NOMO-1 treated with DMSO at 0.1 percent for 48 hours (cell line): ENCODE results near the gene PDE9A.

Experiments used
- DNase-seq: peaks from one replicate; lab custom pipeline; 2025; ENCODE audit not compliant: unreplicated experiment; lab: John Stamatoyannopoulos, UW

Gene PDE9A

GRCh38 chr21:42655796-42656770, 2.7 kb downstream of the PDE9A start:
- DNase-seq: no peak

DNA sequence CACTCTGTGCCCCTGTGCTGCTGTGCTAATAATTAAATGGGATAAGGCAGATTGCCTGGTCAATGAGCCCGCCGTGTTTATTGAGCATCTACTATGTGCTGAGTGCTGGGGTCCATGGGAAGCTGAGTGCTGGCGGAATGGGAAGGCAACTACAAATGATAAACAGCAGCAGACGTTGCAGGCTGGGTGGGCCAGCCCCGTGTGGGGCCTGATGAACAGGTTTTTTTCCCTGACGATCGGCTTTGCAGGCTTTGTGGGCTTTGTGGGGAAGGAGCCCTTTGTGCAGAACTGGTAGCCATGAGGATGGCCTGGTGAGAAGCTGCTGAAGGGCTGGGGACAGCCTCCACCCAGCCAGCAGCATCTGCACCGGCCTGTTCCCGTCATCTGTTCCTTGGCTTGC, 3.5 kb downstream of the PDE9A start:
- no peak for DNase-seq

DNA sequence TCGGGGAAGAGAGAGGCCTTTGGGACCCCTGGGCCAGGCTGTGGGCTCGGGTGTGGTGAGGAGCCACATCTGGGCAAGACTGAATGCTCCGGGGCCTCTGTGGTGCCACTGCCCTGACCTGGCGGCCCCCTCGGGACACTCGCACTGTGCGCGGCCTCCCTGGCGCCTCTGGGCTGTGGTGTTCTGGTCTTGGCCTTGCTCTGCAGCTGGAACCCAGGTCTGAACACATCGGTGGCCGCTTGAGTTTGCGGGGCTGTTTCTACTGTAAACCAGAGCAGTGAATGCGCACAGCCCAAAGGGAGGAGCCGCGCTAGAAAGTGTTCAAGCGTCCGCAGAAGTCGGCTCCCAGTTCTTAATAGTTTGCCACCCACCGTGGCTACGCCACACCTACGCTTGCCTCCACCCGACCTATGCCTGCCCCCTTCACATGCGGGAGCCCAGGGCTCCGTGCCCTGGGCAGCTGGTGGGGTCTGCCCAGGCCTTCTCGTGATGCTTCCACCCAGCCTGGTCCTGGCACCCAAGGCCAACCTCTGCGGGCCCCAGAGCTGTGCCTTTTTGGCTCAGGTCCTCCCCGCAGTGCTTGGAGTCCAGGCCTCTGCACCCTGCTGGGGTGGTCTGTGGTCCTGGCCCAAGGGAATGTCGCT, 4.4 kb downstream of the PDE9A start:
- DNase-seq: no peak

- no peak for DNase-seq
Measured at GRCh38 chr21:42658320-42659105, 5.1 kb downstream of the PDE9A start.

DNA sequence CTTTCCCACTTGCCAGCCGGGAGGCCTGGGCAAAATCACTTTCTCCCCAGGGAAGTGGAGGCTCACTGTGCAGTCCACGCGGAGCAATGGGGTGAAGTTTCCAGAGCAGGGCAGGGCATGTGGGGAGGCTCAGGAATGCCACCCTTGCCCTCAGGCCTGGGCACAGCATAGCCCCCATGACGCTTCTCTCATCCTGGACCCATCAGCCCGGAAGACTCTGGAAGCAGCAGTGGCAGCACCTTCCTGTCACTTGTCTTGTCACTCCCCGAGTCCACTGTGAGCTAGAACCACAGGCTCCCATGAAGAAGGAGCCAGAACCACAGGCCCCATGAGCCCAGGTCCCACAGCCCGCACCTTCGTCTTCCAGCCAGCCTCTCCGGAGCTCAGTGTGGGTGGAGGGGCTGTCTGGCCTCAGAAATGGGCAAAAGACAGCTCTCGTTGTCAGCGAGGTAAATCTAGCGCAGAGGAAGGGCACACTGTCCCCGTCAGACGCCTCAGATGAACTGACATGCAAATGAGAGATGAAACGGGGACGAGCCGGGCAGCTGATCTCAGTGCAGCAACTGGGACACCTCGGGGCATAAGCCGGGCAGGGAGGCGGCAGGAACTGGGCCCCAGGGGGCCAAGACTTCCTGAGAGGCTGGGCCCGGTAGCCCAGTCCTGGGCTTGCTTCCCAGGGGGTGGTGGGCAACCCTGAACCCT, 6.1 kb downstream of the PDE9A start:
- DNase-seq: no peak

GRCh38 chr21:42660118-42660470, 6.7 kb downstream of the PDE9A start:
- DNase-seq: no peak

DNA sequence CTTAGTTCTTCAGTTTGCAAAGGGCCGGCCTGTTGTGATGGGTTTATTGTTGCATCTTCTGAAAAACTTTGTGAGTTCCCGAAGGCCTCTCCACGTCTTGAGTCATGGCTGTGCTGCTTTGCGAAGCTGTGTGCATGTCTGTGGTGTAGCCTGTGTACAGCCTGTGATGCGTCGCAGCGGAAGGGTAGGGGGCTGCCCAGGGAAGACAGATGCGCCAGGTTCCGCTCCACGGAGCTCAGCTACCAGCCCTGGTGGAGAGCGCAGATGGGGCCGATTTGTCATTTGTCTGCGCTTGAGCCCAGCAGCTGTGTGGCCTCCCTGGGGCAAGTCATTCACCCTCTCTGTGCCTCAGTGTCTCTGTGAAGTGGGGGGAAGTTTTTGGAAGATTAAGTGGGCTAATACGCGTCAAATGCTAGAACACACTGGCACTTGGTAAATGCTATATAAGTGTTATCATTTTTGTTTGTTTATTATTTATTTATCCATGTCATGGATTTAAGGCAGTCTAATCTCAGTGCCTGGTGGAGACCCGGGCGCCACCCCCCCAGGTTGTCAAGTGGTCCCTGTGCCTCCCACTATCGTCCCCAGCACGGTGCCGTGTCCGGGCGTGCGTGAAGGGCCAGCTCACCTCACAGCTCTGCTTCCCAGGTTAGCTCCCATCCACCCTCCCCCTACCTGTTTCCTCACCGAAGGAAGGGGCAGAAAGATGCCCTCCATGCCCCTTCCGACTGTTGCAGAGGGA, 8.4 kb downstream of the PDE9A start:
- no peak for DNase-seq

GRCh38 chr21:42662430-42663199, 9.2 kb downstream of the PDE9A start:
- DNase-seq: no peak

- DNase-seq: no peak
Measured at GRCh38 chr21:42663200-42663750, 9.9 kb downstream of the PDE9A start.

- DNase-seq: no peak
Measured at GRCh38 chr21:42663860-42664535, 10.6 kb downstream of the PDE9A start.

DNA sequence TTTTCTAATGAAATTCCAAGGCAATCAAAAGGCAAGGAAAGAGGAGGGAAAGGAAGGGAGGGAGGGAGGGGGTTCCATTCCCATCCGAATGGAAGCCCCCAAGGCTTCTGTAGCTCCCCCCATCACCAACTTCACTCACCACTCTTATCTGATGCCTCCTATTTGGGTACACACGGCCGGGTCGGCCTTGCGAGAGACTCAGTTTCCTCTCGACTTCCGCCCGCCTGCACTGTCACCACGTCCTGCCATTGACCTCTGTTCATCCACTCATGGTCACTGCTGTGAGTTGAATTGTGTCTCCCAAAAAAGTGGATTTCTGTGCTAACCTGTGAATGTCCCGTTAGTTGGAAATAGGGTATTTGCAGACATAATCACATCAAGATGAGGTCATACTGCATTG, 11.2 kb downstream of the PDE9A start:
- DNase-seq: no peak

GRCh38 chr21:42665026-42665425, 11.6 kb downstream of the PDE9A start:
- DNase-seq: no peak

DNA sequence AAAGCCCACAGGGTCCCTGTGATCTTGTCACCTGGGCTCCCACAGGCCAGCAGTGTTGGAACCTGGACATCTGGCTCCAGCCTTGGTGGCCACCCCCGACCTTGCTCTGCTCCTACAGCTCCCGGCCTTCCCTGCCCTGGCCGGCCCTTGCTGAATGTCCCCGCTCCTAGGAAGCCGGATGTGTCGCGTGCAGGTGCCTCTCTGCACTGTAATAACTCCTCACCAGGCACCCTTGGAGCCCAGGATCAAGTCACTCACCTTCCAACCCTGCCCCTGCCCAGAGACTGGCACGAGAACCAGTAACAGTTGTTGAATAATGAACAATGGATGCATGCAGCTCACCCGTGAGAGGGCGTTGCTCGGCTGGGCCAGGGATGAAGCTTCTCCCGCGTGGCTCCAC, 12.1 kb downstream of the PDE9A start:
- DNase-seq: no peak

- no peak for DNase-seq
Measured at GRCh38 chr21:42666023-42666747, 12.8 kb downstream of the PDE9A start.

DNA sequence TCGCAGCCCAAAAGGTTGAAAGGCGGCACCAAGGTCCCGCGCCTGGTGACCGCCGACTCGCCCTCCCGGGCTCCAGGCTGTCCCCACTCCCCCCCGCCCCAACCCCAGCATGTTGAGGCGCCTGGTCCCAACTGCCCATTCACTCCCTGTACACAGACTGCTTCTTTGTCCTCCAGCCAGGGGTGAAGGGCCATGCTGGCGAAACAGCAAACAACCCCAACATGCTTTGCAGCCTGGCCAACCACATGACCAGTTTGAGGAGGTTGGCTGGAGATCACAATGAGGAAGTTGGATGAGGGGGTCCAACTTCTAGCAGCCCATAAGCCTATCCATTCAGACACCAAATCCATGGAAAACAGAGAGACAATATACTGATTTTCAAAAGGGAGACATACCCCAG, 13.5 kb downstream of the PDE9A start:
- no peak for DNase-seq

DNA sequence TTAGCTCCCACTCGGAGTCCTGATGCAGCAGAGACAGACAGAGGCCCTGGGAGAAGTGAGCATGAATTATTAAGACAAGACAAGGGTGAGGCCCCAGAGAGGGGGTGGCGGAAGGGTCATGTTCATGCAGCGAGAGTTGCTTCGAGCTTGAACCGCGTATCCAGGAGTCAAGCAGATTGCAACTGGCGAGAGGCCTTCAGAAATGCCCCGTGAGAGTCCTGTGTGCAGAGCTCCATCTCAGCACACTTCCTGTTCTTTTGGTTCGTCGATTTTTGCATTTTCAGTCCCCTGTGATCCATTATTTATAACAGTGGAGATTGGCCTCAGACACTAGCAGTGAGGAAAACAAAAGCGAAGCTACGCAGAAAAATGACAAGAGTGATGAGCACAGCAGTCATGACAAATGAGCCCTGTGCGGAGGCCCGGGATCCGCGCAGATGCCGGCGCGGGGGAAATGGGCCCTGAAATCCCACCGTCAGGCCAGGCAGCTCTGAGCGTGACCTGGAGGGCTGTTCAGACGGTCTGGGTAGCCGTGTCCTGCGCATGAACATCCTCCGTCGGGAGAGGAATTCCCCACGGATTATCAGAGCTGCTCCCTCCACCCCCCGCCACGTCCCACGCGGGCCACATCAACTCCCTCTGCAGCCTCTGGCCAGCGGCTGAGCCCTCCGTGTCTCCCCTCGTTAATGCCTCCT, 15.0 kb downstream of the PDE9A start:
- DNase-seq: no peak

DNA sequence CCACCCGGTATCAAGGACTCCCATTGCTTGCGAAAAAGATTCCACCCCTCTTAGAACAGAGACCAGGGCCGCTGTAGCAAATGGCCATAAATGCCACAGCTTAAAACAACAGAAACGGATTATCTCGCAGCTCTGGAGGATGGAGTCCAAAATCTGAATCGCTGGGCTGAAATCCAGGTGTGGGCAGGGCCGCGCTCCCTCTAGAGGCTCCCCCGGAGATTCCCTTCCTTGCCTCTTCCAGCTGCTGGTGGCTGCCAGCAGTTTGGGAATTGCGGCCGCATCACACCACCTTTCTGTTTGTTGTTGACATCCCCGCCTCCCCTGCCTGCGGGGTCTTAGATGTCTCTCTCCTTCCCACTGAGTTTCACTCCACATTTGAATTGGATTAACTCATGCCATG, 15.6 kb downstream of the PDE9A start:
- no peak for DNase-seq
